LNCAP (cell line): Measurements from ENCODE around the gene KLHDC7B.

Experiments
- CTCF ChIP-seq: fragments of 450-650 bp; IDR thresholded peaks from 2 replicates; pipeline ENCODE4 v1.5.1; 2017; ENCODE audit warnings: mild to moderate bottlenecking

KLHDC7B gene

GRCh38 chr22:50546326-50547262, 895 bp downstream of the KLHDC7B start:
- TF ChIP-seq CTCF = no peak

- TF ChIP-seq CTCF = no peak
These were observed 1.7 kb downstream of the KLHDC7B start for GRCh38 chr22:50547263-50547985.

GRCh38 chr22:50548040-50548920, 2.6 kb downstream of the KLHDC7B start:
- no peak for TF ChIP-seq CTCF

- TF ChIP-seq CTCF = no peak
These were observed 3.5 kb downstream of the KLHDC7B start for GRCh38 chr22:50548921-50549790.

GRCh38 chr22:50550395-50550794, 4.7 kb downstream of the KLHDC7B start:
- no peak for TF ChIP-seq CTCF

GRCh38 chr22:50551160-50551752, 5.6 kb downstream of the KLHDC7B start:
- no peak for TF ChIP-seq CTCF
